Stomach smooth muscle (tissue), 2 donors: ENCODE measurements around the gene OTUD3.
"Not testable (repeated sequence)": the region's sequence is repeated elsewhere in the genome, so short reads cannot be mapped to it uniquely, and the experiment has no call there.

Source experiments
- H3K27ac ChIP-seq: one replicate; pipeline ENCODE4 v1.7.0; 2013; ENCODE audit warnings: mild to moderate bottlenecking, low read length, inconsistent platforms
- H3K27me3 ChIP-seq, 2 donors: one replicate each; pipeline ENCODE4 v1.7.0; 2013; ENCODE audit warnings: low read length in 2 of 2; ENCODE audit not compliant: insufficient read depth in 2 of 2, control insufficient read depth in 1 of 2
- H3K36me3 ChIP-seq, 2 donors: one replicate each; pipeline ENCODE4 v1.7.0; 2013; ENCODE audit warnings: low read length in 2 of 2; ENCODE audit not compliant: control insufficient read depth in 2 of 2, insufficient read depth in 2 of 2
- H3K4me1 ChIP-seq: one replicate; pipeline ENCODE4 v1.7.0; 2013; ENCODE audit warnings: low read length; ENCODE audit not compliant: control insufficient read depth, insufficient read depth
- H3K4me3 ChIP-seq, 2 donors: one replicate each; pipeline ENCODE4 v1.7.0; 2013; ENCODE audit warnings: low read length in 2 of 2
- H3K9ac ChIP-seq, 2 donors: one replicate each; pipeline ENCODE4 v1.7.0; 2013; ENCODE audit warnings: low read length in 2 of 2, mild to moderate bottlenecking in 1 of 2
- H3K9me3 ChIP-seq, 2 donors: one replicate each; pipeline ENCODE4 v1.7.0; 2013; ENCODE audit warnings: low read length in 2 of 2; ENCODE audit not compliant: control insufficient read depth in 2 of 2
- donor health status: healthy.
- donor health status: Pancreatic carcinoma.

OTUD3 gene

GRCh38 chr1:19868575-19868974 lies 13.6 kb upstream of the OTUD3 start:
- not testable (repeated sequence) for H3K4me1 ChIP-seq, H3K9ac ChIP-seq, H3K27me3 ChIP-seq, H3K27ac ChIP-seq, H3K4me3 ChIP-seq, H3K9me3 ChIP-seq, H3K36me3 ChIP-seq

- H3K9ac ChIP-seq, H3K36me3 ChIP-seq, H3K27ac ChIP-seq, H3K9me3 ChIP-seq, H3K4me3 ChIP-seq, H3K4me1 ChIP-seq, H3K27me3 ChIP-seq: not testable (repeated sequence)
Observed at GRCh38 chr1:19869453-19869852, 12.7 kb upstream of the OTUD3 start.

GRCh38 chr1:19869929-19870328 lies 12.3 kb upstream of the OTUD3 start:
- Histone ChIP-seq H3K36me3 (no peaks in the 10 kb centered on the region), H3K27ac (no peak overlapping the region), H3K9ac (no peak overlapping the region), H3K9me3 (peaks cover 6 to 9% of the 10 kb centered on the region in 2 donors), H3K27me3 (peaks cover 0 to 8% of the 10 kb centered on the region in 2 donors), H3K4me1 (no peaks in the 10 kb centered on the region), H3K4me3 (no peak overlapping the region)

- no peaks in the 10 kb centered on the region for H3K36me3 ChIP-seq
- H3K9ac ChIP-seq = no peak overlapping the region
- H3K9me3 ChIP-seq = no peaks in the 10 kb centered on the region
- peaks cover 2 to 9% of the 10 kb centered on the region in 2 donors for H3K27me3 ChIP-seq
- H3K27ac ChIP-seq = no peak overlapping the region
- H3K4me1 ChIP-seq = no peaks in the 10 kb centered on the region
- H3K4me3 ChIP-seq = no peak overlapping the region
Observed at GRCh38 chr1:19872190-19872589, 10.0 kb upstream of the OTUD3 start.

- no peaks in the 10 kb centered on the region for H3K9me3 ChIP-seq
- no peaks in the 10 kb centered on the region for H3K36me3 ChIP-seq
- H3K4me1 ChIP-seq = peaks cover 3% of the 10 kb centered on the region
- peaks cover 2 to 5% of the 10 kb centered on the region in 2 donors for H3K27me3 ChIP-seq
- no peak overlapping the region for H3K9ac ChIP-seq
- H3K4me3 ChIP-seq = no peak overlapping the region
- H3K27ac ChIP-seq = no peak overlapping the region
Observed at GRCh38 chr1:19877181-19877750, 4.9 kb upstream of the OTUD3 start.

- H3K4me1 ChIP-seq = peaks cover 5% of the 10 kb centered on the region
- H3K9me3 ChIP-seq = no peaks in the 10 kb centered on the region
- H3K4me3 ChIP-seq = no peak overlapping the region
- H3K27me3 ChIP-seq = peaks cover 2 to 5% of the 10 kb centered on the region in 2 donors
- H3K27ac ChIP-seq = no peak overlapping the region
- no peak overlapping the region for H3K9ac ChIP-seq
- no peaks in the 10 kb centered on the region for H3K36me3 ChIP-seq
Observed at GRCh38 chr1:19877821-19878636, 4.2 kb upstream of the OTUD3 start.

- no peak overlapping the region for H3K27ac ChIP-seq
Observed at GRCh38 chr1:19878637-19878985, 3.6 kb upstream of the OTUD3 start.

GRCh38 chr1:19879227-19879626 lies 3.0 kb upstream of the OTUD3 start:
- Histone ChIP-seq H3K36me3 (no peaks in the 10 kb centered on the region), H3K9me3 (no peaks in the 10 kb centered on the region), H3K4me3 (no peak overlapping the region), H3K27ac (no peak overlapping the region), H3K27me3 (peaks cover 2 to 3% of the 10 kb centered on the region in 2 donors), H3K4me1 (peaks cover 16% of the 10 kb centered on the region), H3K9ac (no peak overlapping the region)

More at GRCh38 chr1:19878637-19878985, 3.6 kb upstream of the OTUD3 start:
- Histone ChIP-seq H3K4me3 (no peak overlapping the region), H3K36me3 (no peaks in the 10 kb centered on the region), H3K27me3 (peaks cover 2 to 3% of the 10 kb centered on the region in 2 donors), H3K4me1 (peaks cover 10% of the 10 kb centered on the region), H3K9me3 (no peaks in the 10 kb centered on the region), H3K9ac (no peak overlapping the region)

GRCh38 chr1:19879661-19880060 lies 2.5 kb upstream of the OTUD3 start:
- no peaks in the 10 kb centered on the region for H3K9me3 ChIP-seq

GRCh38 chr1:19880841-19881240 lies 1.4 kb upstream of the OTUD3 start:
- not testable (repeated sequence) for H3K27me3 ChIP-seq, H3K4me3 ChIP-seq, H3K9ac ChIP-seq, H3K27ac ChIP-seq, H3K36me3 ChIP-seq, H3K9me3 ChIP-seq
- peaks cover 20% of the 10 kb centered on the region for H3K4me1 ChIP-seq

More at GRCh38 chr1:19879661-19880060, 2.5 kb upstream of the OTUD3 start:
- no peak overlapping the region for H3K27ac ChIP-seq
- H3K27me3 ChIP-seq = peaks cover 2 to 3% of the 10 kb centered on the region in 2 donors
- no peak overlapping the region for H3K9ac ChIP-seq
- H3K4me3 ChIP-seq = no peak overlapping the region
- H3K36me3 ChIP-seq = no peaks in the 10 kb centered on the region
- H3K4me1 ChIP-seq = peaks cover 16% of the 10 kb centered on the region

- no peak overlapping the region for H3K27ac ChIP-seq
- no peak overlapping the region for H3K9ac ChIP-seq
- H3K36me3 ChIP-seq = peaks cover 0 to 4% of the 10 kb centered on the region in 2 donors
- H3K4me1 ChIP-seq = peaks cover 20% of the 10 kb centered on the region
- H3K27me3 ChIP-seq = no peaks in the 10 kb centered on the region
- H3K9me3 ChIP-seq = no peaks in the 10 kb centered on the region
- no peak overlapping the region for H3K4me3 ChIP-seq
Observed at GRCh38 chr1:19884312-19884711, 2.1 kb downstream of the OTUD3 start.
